ENCODE measurements around the gene TSTD2. TPM values are rescaled to one million over a fixed set of nuclear protein-coding genes. Genes with fewer than 3 reads are reported as not detected.

Gene TSTD2
- total RNA-seq, 1 experiment from 2014 or later: 29.7 TPM

DNA sequence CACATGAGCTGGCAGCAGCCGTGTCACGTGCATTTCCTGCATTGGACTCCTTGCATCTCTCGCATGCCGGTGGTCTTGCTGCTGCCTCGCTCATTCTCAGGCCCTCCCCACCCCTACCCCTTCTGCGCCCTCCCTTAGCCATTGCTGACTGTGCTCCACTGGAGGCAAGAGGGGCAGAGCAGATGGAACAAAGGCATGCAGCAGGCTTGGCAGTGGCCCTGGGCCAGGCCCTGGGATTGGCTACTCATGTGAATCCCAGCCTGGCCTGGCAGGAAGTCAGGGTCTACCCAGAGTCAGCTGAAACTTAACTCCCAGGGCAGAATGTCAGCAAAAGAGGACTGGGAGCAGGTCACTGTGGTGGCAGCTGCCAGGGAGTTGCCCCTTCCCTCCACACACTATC is 62.3 kb downstream of the TSTD2 start:
- H3K4me1 ChIP-seq (ENCODE audit: insufficient read depth, low read length, poor library complexity, severe bottlenecking): no peaks in the 10 kb centered on the region
- TF ChIP-seq CTCF (conservative IDR thresholded peaks at IDR 0.05; ENCODE audit: low read depth, low read length) (no peak), EZH2 (IDR thresholded peaks at IDR 0.05; ENCODE audit: borderline replicate concordance, low read depth, low read length, poor library complexity, severe bottlenecking) (no peak)
- H3K27ac ChIP-seq (ENCODE audit: low read depth, low read length, poor library complexity, severe bottlenecking): no peak overlapping the region
- no peak overlapping the region for H3K4me3 ChIP-seq (ENCODE audit: low read depth, low read length, poor library complexity, severe bottlenecking)
- intact Hi-C loops (cut with micrococcal nuclease; ENCODE audit: unreplicated experiment): no loop called here
- CTCF ChIA-PET: no interaction called here
- H3K27me3 ChIP-seq (replicated peaks; ENCODE audit: insufficient read depth, low read depth, low read length, poor library complexity): no peaks in the 10 kb centered on the region
- H3K36me3 ChIP-seq (ENCODE audit: insufficient read depth, low read length, poor library complexity, severe bottlenecking): no peaks in the 10 kb centered on the region
- DNase-seq (ENCODE audit: low spot score): no peak
- POLR2A ChIA-PET (ENCODE audit: low non-redundant PET): interaction anchor here (0.7 kb wide), 1 partner anchor 11 kb away, joined by 5 read pairs; no protein-coding TSS in a partner anchor
- no TSS peak for BruUV-seq (replicated peaks)
- no peaks in the 10 kb centered on the region for H3K9me3 ChIP-seq (ENCODE audit: low read depth, low read length, poor library complexity, severe bottlenecking)

GRCh38 chr9:97568461-97569275 is 64.5 kb downstream of the TSTD2 start:
- DNase-seq (ENCODE audit: low spot score): no peak
- Histone ChIP-seq H3K4me3 (ENCODE audit: low read depth, low read length, poor library complexity, severe bottlenecking) (no peak overlapping the region), H3K4me1 (ENCODE audit: insufficient read depth, low read length, poor library complexity, severe bottlenecking) (no peaks in the 10 kb centered on the region), H3K36me3 (ENCODE audit: insufficient read depth, low read length, poor library complexity, severe bottlenecking) (no peaks in the 10 kb centered on the region), H3K9me3 (ENCODE audit: low read depth, low read length, poor library complexity, severe bottlenecking) (no peaks in the 10 kb centered on the region), H3K27me3 (replicated peaks; ENCODE audit: insufficient read depth, low read depth, low read length, poor library complexity) (no peaks in the 10 kb centered on the region), H3K27ac (ENCODE audit: low read depth, low read length, poor library complexity, severe bottlenecking) (no peak overlapping the region)
- no TSS peak for BruUV-seq (replicated peaks)
- ChIA-PET POLR2A (ENCODE audit: low non-redundant PET) (interaction anchor here (0.6 kb wide), 1 partner anchor 164 kb away, joined by 5 read pairs; no protein-coding TSS in a partner anchor), CTCF (no interaction called here)
- intact Hi-C loops (cut with micrococcal nuclease; ENCODE audit: unreplicated experiment): no loop called here
- TF ChIP-seq EZH2 (IDR thresholded peaks at IDR 0.05; ENCODE audit: borderline replicate concordance, low read depth, low read length, poor library complexity, severe bottlenecking): no peak

GRCh38 chr9:97567894-97568202 is 65.3 kb downstream of the TSTD2 start:
- ChIA-PET CTCF (no interaction called here), POLR2A (ENCODE audit: low non-redundant PET) (interaction anchor here (0.6 kb wide), 1 partner anchor 163 kb away, joined by 5 read pairs; no protein-coding TSS in a partner anchor)
- Histone ChIP-seq H3K4me1 (ENCODE audit: insufficient read depth, low read length, poor library complexity, severe bottlenecking) (no peaks in the 10 kb centered on the region), H3K4me3 (ENCODE audit: low read depth, low read length, poor library complexity, severe bottlenecking) (no peak overlapping the region), H3K27ac (ENCODE audit: low read depth, low read length, poor library complexity, severe bottlenecking) (no peak overlapping the region), H3K27me3 (replicated peaks; ENCODE audit: insufficient read depth, low read depth, low read length, poor library complexity) (no peaks in the 10 kb centered on the region), H3K9me3 (ENCODE audit: low read depth, low read length, poor library complexity, severe bottlenecking) (no peaks in the 10 kb centered on the region), H3K36me3 (ENCODE audit: insufficient read depth, low read length, poor library complexity, severe bottlenecking) (no peaks in the 10 kb centered on the region)
- BruUV-seq (replicated peaks): no TSS peak
- TF ChIP-seq EZH2 (IDR thresholded peaks at IDR 0.05; ENCODE audit: borderline replicate concordance, low read depth, low read length, poor library complexity, severe bottlenecking) (no peak), CTCF (conservative IDR thresholded peaks at IDR 0.05; ENCODE audit: low read depth, low read length) (no peak)
- intact Hi-C loops (cut with micrococcal nuclease; ENCODE audit: unreplicated experiment): no loop called here
- DNase-seq (ENCODE audit: low spot score): peak; percentile 25

All from A673 (cell line).